WI38 (cell line): ENCODE results near the gene CYTL1.

ENCODE experiments used
- H3K4me3 ChIP-seq: 2 replicates; pipeline ENCODE4 v1.5.1; 2011; ENCODE audit warnings: low read depth, mild to moderate bottlenecking, control low read depth, low read length
- TF ChIP-seq, protein P1 (sequence below): IDR thresholded peaks from 2 replicates; pipeline ENCODE4 v1.5.1; 2012; ENCODE audit warnings: low read depth, mild to moderate bottlenecking, control low read depth, low read length

The CYTL1 gene

DNA sequence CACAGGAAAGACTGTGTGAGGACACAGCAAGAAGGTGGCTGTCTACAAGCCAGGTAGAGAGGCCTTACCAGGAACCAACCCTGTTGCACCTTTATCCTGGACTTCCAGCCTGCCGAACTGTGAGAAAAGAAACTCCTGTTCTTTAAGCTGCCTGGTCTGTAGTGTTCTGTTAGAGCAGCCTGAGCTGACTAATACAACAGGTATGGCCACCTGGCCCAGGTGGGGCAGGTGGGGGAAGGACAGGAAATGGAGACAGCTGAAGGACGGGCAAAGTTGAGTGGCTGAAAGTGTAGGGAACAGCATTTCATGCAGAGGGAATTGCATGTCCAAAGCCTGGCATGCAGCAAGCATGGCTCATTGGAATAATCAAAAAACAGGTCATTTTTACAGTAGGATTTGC is 35.1 kb downstream of the CYTL1 start:
- H3K4me3 ChIP-seq = no peak overlapping the region
- TF ChIP-seq, protein P1, sequence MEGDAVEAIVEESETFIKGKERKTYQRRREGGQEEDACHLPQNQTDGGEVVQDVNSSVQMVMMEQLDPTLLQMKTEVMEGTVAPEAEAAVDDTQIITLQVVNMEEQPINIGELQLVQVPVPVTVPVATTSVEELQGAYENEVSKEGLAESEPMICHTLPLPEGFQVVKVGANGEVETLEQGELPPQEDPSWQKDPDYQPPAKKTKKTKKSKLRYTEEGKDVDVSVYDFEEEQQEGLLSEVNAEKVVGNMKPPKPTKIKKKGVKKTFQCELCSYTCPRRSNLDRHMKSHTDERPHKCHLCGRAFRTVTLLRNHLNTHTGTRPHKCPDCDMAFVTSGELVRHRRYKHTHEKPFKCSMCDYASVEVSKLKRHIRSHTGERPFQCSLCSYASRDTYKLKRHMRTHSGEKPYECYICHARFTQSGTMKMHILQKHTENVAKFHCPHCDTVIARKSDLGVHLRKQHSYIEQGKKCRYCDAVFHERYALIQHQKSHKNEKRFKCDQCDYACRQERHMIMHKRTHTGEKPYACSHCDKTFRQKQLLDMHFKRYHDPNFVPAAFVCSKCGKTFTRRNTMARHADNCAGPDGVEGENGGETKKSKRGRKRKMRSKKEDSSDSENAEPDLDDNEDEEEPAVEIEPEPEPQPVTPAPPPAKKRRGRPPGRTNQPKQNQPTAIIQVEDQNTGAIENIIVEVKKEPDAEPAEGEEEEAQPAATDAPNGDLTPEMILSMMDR = no peak

GRCh38 chr4:4981827-4982226 is 37.4 kb downstream of the CYTL1 start:
- TF ChIP-seq, protein P1 = no peak

GRCh38 chr4:4981427-4981826 is 37.8 kb downstream of the CYTL1 start:
- TF ChIP-seq, protein P1 = no peak
- no peak overlapping the region for H3K4me3 ChIP-seq

More at GRCh38 chr4:4981827-4982226, 37.4 kb downstream of the CYTL1 start:
- no peak overlapping the region for H3K4me3 ChIP-seq

DNA sequence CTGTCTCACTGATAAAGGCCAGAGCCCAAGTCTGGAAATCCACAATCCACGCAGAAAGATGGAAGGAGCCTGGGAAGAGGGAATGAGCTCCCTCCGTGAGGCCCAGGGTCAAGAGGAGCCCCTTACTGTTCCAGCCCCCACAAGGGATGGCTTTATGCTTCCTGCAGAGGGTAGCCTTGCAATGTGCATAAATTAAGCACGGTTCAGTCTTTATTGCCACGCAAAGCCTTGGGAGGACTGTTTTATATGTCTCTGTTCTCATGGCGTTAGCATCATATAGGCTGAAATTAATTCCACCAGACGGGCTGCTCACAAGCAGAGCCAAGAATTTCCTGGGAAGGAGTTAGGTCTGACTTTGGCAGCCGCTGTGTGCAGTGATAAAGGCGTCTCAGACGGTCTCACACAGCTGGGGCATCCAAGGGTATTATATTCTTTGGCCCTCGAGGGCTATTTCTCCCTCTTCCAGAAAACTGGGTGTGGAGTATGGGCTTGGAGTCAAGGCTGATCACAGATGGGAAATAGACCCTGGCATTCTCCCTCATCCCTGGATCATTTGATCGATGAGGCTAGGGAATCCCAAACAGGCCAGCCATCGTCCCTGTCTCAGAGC is 38.5 kb downstream of the CYTL1 start:
- H3K4me3 ChIP-seq = no peak overlapping the region
- TF ChIP-seq, protein P1 = no peak

DNA sequence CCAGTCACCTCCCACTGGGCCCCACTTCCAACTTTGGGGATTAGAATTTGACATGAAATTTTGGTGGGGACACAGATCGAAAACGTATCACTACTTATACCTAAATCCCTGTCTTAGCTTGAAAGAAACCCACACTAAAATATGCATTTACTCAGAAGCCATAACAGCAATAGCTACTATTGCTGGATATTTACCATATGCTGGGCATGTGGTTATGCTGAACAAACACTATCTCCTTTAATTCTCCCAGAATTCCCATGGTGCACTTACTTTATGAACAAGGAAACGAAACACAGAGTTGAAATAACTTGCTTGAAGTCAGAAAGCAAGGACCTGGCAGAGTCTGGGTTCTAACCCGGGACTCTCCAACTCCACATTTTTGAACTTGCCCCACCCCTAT is 39.3 kb downstream of the CYTL1 start:
- H3K4me3 ChIP-seq = no peak overlapping the region
- TF ChIP-seq, protein P1 = no peak

DNA sequence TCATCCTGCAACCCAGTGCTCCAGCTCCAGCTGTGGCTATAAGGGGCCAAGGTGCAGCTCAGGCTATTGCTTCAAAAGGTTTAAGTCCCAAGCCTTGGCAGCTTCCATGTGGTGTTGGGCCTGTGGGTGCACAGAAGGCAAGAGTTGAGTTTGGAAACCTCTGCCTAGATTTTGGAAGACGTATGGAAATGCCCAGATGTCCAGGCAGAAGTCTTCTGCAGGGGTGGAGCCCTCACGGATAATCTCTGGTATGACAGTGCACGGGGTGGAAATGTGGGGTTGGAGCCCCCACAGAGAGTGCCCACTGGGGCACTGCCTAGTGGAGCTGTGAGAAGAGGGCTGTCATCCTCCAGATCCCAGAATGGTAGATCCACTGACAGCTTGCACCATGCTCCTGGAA is 44.5 kb downstream of the CYTL1 start:
- no peak overlapping the region for H3K4me3 ChIP-seq
- TF ChIP-seq, protein P1 = no peak

DNA sequence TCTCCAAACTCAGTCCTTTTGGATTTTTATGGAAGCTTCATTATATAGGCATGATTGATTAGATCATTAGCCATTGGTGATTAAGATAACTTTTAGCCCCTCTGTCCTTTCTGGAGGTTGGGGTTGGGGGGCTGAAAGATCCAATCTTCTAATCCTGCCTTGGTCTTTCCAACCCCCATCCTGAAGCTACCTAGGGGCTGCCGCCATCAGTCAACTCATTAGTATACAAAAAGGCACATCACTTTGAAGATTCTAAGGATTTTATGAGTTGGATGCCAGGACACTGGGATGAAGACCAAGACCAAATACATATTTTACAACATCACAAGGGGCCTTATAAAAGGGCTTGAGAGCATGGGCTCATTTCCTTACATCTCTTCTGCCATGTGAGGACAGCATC is 47.5 kb downstream of the CYTL1 start:
- H3K4me3 ChIP-seq = no peak overlapping the region
- TF ChIP-seq, protein P1 = no peak
